ENCODE measurements around the gene PSKH1.
A peak's percentile ranks its signal among the peaks of the same experiment; 100 is the strongest.

The PSKH1 gene

GRCh38 chr16:67882374-67883145 lies 10.5 kb upstream of the PSKH1 start:
- H3K79me1 ChIP-seq (replicated peaks; ENCODE audit: low read length, poor library complexity, severe bottlenecking): peaks cover 30% of the 10 kb centered on the region
- no peak overlapping the region for H3K18ac ChIP-seq (ENCODE audit: low read depth in 1 of 2, low read length in 2 of 2)
- H3K9ac ChIP-seq (ENCODE audit: low read length): no peak overlapping the region
- no peak for DNase-seq
- no peak overlapping the region for H2AK5ac ChIP-seq (ENCODE audit: low read length, severe bottlenecking)
- H3K14ac ChIP-seq (ENCODE audit: low read length in 2 of 2): no peak overlapping the region
- no peak overlapping the region for H2BK15ac ChIP-seq (ENCODE audit: low read depth, poor library complexity, severe bottlenecking)
- no peaks in the 10 kb centered on the region for H3K9me3 ChIP-seq (ENCODE audit: control insufficient read depth, low read length)
- no peak overlapping the region for H4K91ac ChIP-seq (ENCODE audit: low read length)
- 90% methylated on average over 18 of the region's 18 CpGs for WGBS
- no peak overlapping the region for H3K23ac ChIP-seq (ENCODE audit: low read length in 2 of 2)
- no peak overlapping the region for H4K8ac ChIP-seq (ENCODE audit: low read length)
- H2AFZ ChIP-seq (ENCODE audit: low read depth, low read length): no peak overlapping the region
- H3K36me3 ChIP-seq (ENCODE audit: control insufficient read depth in 1 of 2, insufficient read depth in 2 of 2, low read depth in 1 of 2, low read length in 2 of 2): peaks cover 69 to 95% of the 10 kb centered on the region in 2 experiments
- H3K27ac ChIP-seq (ENCODE audit: low read length, poor library complexity, severe bottlenecking): no peak overlapping the region
- H2BK12ac ChIP-seq (ENCODE audit: low read length in 2 of 2): no peak overlapping the region
- no peak overlapping the region for H2BK120ac ChIP-seq (ENCODE audit: low read depth, low read length)
- no peak overlapping the region for H3K4ac ChIP-seq (ENCODE audit: low read depth in 1 of 2, low read length in 2 of 2)
- H3K4me3 ChIP-seq (ENCODE audit: insufficient read depth in 1 of 2, low read depth in 1 of 2, low read length in 2 of 2): no peak overlapping the region
- no peaks in the 10 kb centered on the region for H3K27me3 ChIP-seq (ENCODE audit: control insufficient read depth in 1 of 2, insufficient read depth in 1 of 2, low read length in 2 of 2)
- H2BK5ac ChIP-seq (ENCODE audit: low read depth, low read length, poor library complexity, severe bottlenecking): no peak overlapping the region
- peaks cover 9% of the 10 kb centered on the region for H3K4me1 ChIP-seq (ENCODE audit: control insufficient read depth, insufficient read depth, low read depth, low read length)
- H3K4me2 ChIP-seq (ENCODE audit: low read length, poor library complexity, severe bottlenecking): no peak overlapping the region

GRCh38 chr16:67883146-67883871 lies 9.7 kb upstream of the PSKH1 start:
- Histone ChIP-seq H4K8ac (ENCODE audit: low read length) (no peak overlapping the region), H3K18ac (ENCODE audit: low read depth in 1 of 2, low read length in 2 of 2) (no peak overlapping the region), H2BK15ac (ENCODE audit: low read depth, poor library complexity, severe bottlenecking) (no peak overlapping the region), H3K27me3 (ENCODE audit: control insufficient read depth in 1 of 2, insufficient read depth in 1 of 2, low read length in 2 of 2) (no peaks in the 10 kb centered on the region), H4K91ac (ENCODE audit: low read length) (no peak overlapping the region), H3K9me3 (ENCODE audit: control insufficient read depth, low read length) (no peaks in the 10 kb centered on the region), H3K9ac (ENCODE audit: low read length) (no peak overlapping the region), H2BK12ac (ENCODE audit: low read length in 2 of 2) (no peak overlapping the region), H3K27ac (ENCODE audit: low read length, poor library complexity, severe bottlenecking) (no peak overlapping the region), H3K36me3 (ENCODE audit: control insufficient read depth in 1 of 2, insufficient read depth in 2 of 2, low read depth in 1 of 2, low read length in 2 of 2) (peaks cover 62 to 91% of the 10 kb centered on the region in 2 experiments), H2BK120ac (ENCODE audit: low read depth, low read length) (no peak overlapping the region), H2AFZ (ENCODE audit: low read depth, low read length) (no peak overlapping the region), H3K4me3 (ENCODE audit: insufficient read depth in 1 of 2, low read depth in 1 of 2, low read length in 2 of 2) (no peak overlapping the region), H3K4me1 (ENCODE audit: control insufficient read depth, insufficient read depth, low read depth, low read length) (peaks cover 9% of the 10 kb centered on the region), H2BK5ac (ENCODE audit: low read depth, low read length, poor library complexity, severe bottlenecking) (no peak overlapping the region), H2AK5ac (ENCODE audit: low read length, severe bottlenecking) (no peak overlapping the region), H3K79me1 (replicated peaks; ENCODE audit: low read length, poor library complexity, severe bottlenecking) (peaks cover 23% of the 10 kb centered on the region), H3K4me2 (ENCODE audit: low read length, poor library complexity, severe bottlenecking) (no peak overlapping the region), H3K23ac (ENCODE audit: low read length in 2 of 2) (no peak overlapping the region), H3K4ac (ENCODE audit: low read depth in 1 of 2, low read length in 2 of 2) (no peak overlapping the region), H3K14ac (ENCODE audit: low read length in 2 of 2) (no peak overlapping the region)
- peak; percentile 55 for DNase-seq
- WGBS: 93% methylated on average over 5 of the region's 6 CpGs

- Histone ChIP-seq H3K14ac (ENCODE audit: low read length in 2 of 2) (no peak overlapping the region), H2AFZ (ENCODE audit: low read depth, low read length) (no peak overlapping the region), H2BK15ac (ENCODE audit: low read depth, poor library complexity, severe bottlenecking) (no peak overlapping the region), H3K36me3 (ENCODE audit: control insufficient read depth in 1 of 2, insufficient read depth in 2 of 2, low read depth in 1 of 2, low read length in 2 of 2) (peaks cover 56 to 89% of the 10 kb centered on the region in 2 experiments), H4K91ac (ENCODE audit: low read length) (no peak overlapping the region), H3K27ac (ENCODE audit: low read length, poor library complexity, severe bottlenecking) (no peak overlapping the region), H2BK12ac (ENCODE audit: low read length in 2 of 2) (no peak overlapping the region), H3K23ac (ENCODE audit: low read length in 2 of 2) (no peak overlapping the region), H3K27me3 (ENCODE audit: control insufficient read depth in 1 of 2, insufficient read depth in 1 of 2, low read length in 2 of 2) (no peaks in the 10 kb centered on the region), H3K4me2 (ENCODE audit: low read length, poor library complexity, severe bottlenecking) (no peak overlapping the region), H3K18ac (ENCODE audit: low read depth in 1 of 2, low read length in 2 of 2) (no peak overlapping the region), H3K4me1 (ENCODE audit: control insufficient read depth, insufficient read depth, low read depth, low read length) (peaks cover 9% of the 10 kb centered on the region), H3K9me3 (ENCODE audit: control insufficient read depth, low read length) (no peaks in the 10 kb centered on the region), H3K4ac (ENCODE audit: low read depth in 1 of 2, low read length in 2 of 2) (no peak overlapping the region), H2BK120ac (ENCODE audit: low read depth, low read length) (no peak overlapping the region), H3K9ac (ENCODE audit: low read length) (no peak overlapping the region), H2AK5ac (ENCODE audit: low read length, severe bottlenecking) (no peak overlapping the region), H4K8ac (ENCODE audit: low read length) (no peak overlapping the region), H3K79me1 (replicated peaks; ENCODE audit: low read length, poor library complexity, severe bottlenecking) (peaks cover 20% of the 10 kb centered on the region), H2BK5ac (ENCODE audit: low read depth, low read length, poor library complexity, severe bottlenecking) (no peak overlapping the region), H3K4me3 (ENCODE audit: insufficient read depth in 1 of 2, low read depth in 1 of 2, low read length in 2 of 2) (peak overlapping the region in 1 of 2 experiments; percentile 20)
- 60% methylated on average over 11 of the region's 11 CpGs for WGBS
- no peak for DNase-seq
These were observed 9.2 kb upstream of the PSKH1 start for GRCh38 chr16:67883872-67884261.

- Histone ChIP-seq H2AK5ac (ENCODE audit: low read length, severe bottlenecking) (no peak within 1 kb of the TSS), H2AFZ (ENCODE audit: low read depth, low read length) (no peak within 1 kb of the TSS), H3K4me3 (ENCODE audit: insufficient read depth in 1 of 2, low read depth in 1 of 2, low read length in 2 of 2) (peak within 1 kb of the TSS in 1 of 2 experiments; percentile 20), H3K79me1 (replicated peaks; ENCODE audit: low read length, poor library complexity, severe bottlenecking) (peaks cover 16% of the 10 kb centered on the region), H2BK15ac (ENCODE audit: low read depth, poor library complexity, severe bottlenecking) (no peak within 1 kb of the TSS), H2BK120ac (ENCODE audit: low read depth, low read length) (no peak within 1 kb of the TSS), H3K18ac (ENCODE audit: low read depth in 1 of 2, low read length in 2 of 2) (no peak within 1 kb of the TSS), H4K8ac (ENCODE audit: low read length) (no peak within 1 kb of the TSS), H3K27me3 (ENCODE audit: control insufficient read depth in 1 of 2, insufficient read depth in 1 of 2, low read length in 2 of 2) (no peaks in the 10 kb centered on the region), H3K4me1 (ENCODE audit: control insufficient read depth, insufficient read depth, low read depth, low read length) (peaks cover 9% of the 10 kb centered on the region), H3K36me3 (ENCODE audit: control insufficient read depth in 1 of 2, insufficient read depth in 2 of 2, low read depth in 1 of 2, low read length in 2 of 2) (peaks cover 48 to 80% of the 10 kb centered on the region in 2 experiments), H4K91ac (ENCODE audit: low read length) (no peak within 1 kb of the TSS), H3K9me3 (ENCODE audit: control insufficient read depth, low read length) (no peaks in the 10 kb centered on the region), H3K4ac (ENCODE audit: low read depth in 1 of 2, low read length in 2 of 2) (no peak within 1 kb of the TSS), H3K23ac (ENCODE audit: low read length in 2 of 2) (no peak within 1 kb of the TSS), H2BK5ac (ENCODE audit: low read depth, low read length, poor library complexity, severe bottlenecking) (no peak within 1 kb of the TSS), H3K14ac (ENCODE audit: low read length in 2 of 2) (no peak within 1 kb of the TSS), H3K27ac (ENCODE audit: low read length, poor library complexity, severe bottlenecking) (no peak within 1 kb of the TSS), H3K9ac (ENCODE audit: low read length) (peak within 1 kb of the TSS; percentile 56), H2BK12ac (ENCODE audit: low read length in 2 of 2) (no peak within 1 kb of the TSS), H3K4me2 (ENCODE audit: low read length, poor library complexity, severe bottlenecking) (no peak within 1 kb of the TSS)
- WGBS: 32% methylated on average over 22 of the region's 22 CpGs
- peak; percentile 86 for DNase-seq
These were observed 8.4 kb upstream of the PSKH1 start, which contains the start of gene NRN1L for GRCh38 chr16:67884684-67885083. TSS of gene NRN1L (plus strand) at chr16:67884885. CDS start at chr16:67884904, 19 bp downstream.
